ENCODE results near the gene TGM2.

The TGM2 gene

DNA sequence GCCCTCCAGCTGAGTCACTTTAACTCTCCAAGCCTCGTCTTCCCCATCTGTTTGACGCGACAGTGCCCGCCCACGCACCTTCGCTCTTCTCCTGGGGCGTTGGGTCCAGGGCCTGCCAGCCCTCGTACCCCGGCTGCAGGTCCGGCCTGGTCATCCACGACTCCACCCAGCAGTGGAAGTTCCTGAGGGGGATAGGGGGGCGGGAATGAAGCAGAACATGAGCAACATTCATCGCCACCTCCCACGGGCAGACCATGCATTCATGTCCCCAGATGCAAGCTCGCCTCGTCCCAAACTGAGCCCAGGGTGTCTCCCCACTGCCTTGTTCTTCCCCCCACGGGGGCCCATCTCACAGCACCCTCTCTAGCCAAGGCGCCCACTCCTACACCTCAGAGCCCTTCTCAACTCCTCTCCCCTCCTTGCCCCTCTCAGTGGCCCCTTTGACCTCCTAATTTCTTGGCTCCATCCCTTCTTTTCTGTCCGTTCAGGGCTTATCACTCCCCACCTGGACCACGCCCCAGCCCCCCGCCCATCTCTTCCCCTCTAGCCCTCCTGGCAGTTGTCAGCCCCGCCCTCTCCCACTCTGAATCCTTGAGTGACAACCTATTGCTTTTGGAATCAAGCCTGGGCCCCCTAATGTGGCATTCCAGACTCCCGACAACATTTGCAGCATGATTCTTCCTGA, 23.7 kb downstream of the TGM2 start:
- Histone ChIP-seq H3K56ac (ENCODE audit: low read length) (no peak overlapping the region), H3K27ac (ENCODE audit: low read depth, low read length) (no peak overlapping the region), H2AK5ac (ENCODE audit: low read length) (no peak overlapping the region), H3K4me2 (ENCODE audit: low read length) (no peak overlapping the region), H3K4ac (ENCODE audit: low read depth, low read length) (no peak overlapping the region), H4K8ac (ENCODE audit: low read depth, low read length) (no peak overlapping the region), H4K5ac (ENCODE audit: low read length) (no peak overlapping the region), H3K36me3 (ENCODE audit: control insufficient read depth, insufficient read depth, low read length) (no peaks in the 10 kb centered on the region), H3K27me3 (ENCODE audit: insufficient read depth, low read length, poor library complexity) (no peaks in the 10 kb centered on the region), H3K9ac (ENCODE audit: low read length) (no peak overlapping the region), H3K79me1 (ENCODE audit: low read length) (no peaks in the 10 kb centered on the region), H3K4me3 (ENCODE audit: low read length) (no peak overlapping the region), H2BK120ac (ENCODE audit: low read depth, low read length) (no peak overlapping the region), H2BK15ac (replicated peaks; ENCODE audit: low read depth) (no peak overlapping the region), H3K4me1 (ENCODE audit: control insufficient read depth, low read depth, low read length) (no peaks in the 10 kb centered on the region), H3K23ac (ENCODE audit: low read length) (no peak overlapping the region), H3K79me2 (ENCODE audit: control insufficient read depth, insufficient read depth, low read length) (no peaks in the 10 kb centered on the region), H3K18ac (ENCODE audit: low read length) (no peak overlapping the region), H2BK5ac (ENCODE audit: low read length) (no peak overlapping the region)
- DNase-seq: peak; percentile 35
- WGBS (ENCODE audit: extremely low coverage, insufficient coverage, low lambda C conversion rate): no CpG with 5 or more reads among the region's 23 CpGs

DNA sequence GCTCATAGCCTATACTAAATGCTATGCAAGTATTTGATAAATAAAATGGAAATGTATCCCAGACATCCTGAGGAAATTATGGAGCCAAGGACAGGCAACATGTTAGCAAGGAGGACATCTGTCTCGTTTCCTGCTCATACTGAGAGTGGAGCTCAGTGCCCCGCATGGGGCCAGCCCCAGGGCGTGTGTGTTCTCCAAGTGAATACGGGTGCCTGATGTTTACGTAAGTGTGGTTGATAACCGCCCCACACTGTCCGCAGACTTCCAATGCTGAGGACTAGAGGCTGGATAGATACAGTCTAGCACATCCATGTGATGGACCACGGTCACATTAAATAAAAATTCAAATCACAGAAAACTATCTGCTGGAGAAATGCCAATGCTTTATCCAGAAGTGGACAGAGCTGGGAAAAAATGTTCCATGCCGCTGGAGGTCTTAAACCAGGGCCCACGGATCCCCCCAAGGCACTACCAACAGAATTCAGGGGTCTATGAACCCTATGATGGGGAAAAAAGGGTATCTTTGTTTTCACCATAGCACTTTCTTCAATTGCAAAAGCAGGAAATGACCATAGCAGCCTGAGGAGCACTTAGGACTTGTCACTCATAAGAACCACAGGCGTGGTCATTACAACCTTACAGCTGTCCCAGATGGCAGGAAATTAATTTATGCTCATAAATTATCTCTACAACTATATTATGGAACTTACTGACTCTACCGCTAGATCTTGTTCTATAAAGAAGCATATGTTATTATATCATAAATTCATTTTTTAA, 24.9 kb downstream of the TGM2 start:
- Histone ChIP-seq H3K4me3 (ENCODE audit: low read length) (no peak overlapping the region), H3K27me3 (ENCODE audit: insufficient read depth, low read length, poor library complexity) (no peaks in the 10 kb centered on the region), H2AK5ac (ENCODE audit: low read length) (no peak overlapping the region), H3K56ac (ENCODE audit: low read length) (peak overlapping the region; percentile 5), H3K9ac (ENCODE audit: low read length) (no peak overlapping the region), H2BK15ac (replicated peaks; ENCODE audit: low read depth) (no peak overlapping the region), H3K4me2 (ENCODE audit: low read length) (no peak overlapping the region), H4K8ac (ENCODE audit: low read depth, low read length) (no peak overlapping the region), H2BK120ac (ENCODE audit: low read depth, low read length) (no peak overlapping the region), H3K4ac (ENCODE audit: low read depth, low read length) (no peak overlapping the region), H3K79me2 (ENCODE audit: control insufficient read depth, insufficient read depth, low read length) (no peaks in the 10 kb centered on the region), H2BK5ac (ENCODE audit: low read length) (no peak overlapping the region), H3K4me1 (ENCODE audit: control insufficient read depth, low read depth, low read length) (no peaks in the 10 kb centered on the region), H3K36me3 (ENCODE audit: control insufficient read depth, insufficient read depth, low read length) (no peaks in the 10 kb centered on the region), H3K79me1 (ENCODE audit: low read length) (no peaks in the 10 kb centered on the region), H4K5ac (ENCODE audit: low read length) (no peak overlapping the region), H3K18ac (ENCODE audit: low read length) (no peak overlapping the region), H3K27ac (ENCODE audit: low read depth, low read length) (no peak overlapping the region), H3K23ac (ENCODE audit: low read length) (no peak overlapping the region)
- DNase-seq: peak; percentile 70
- no CpG with 5 or more reads among the region's 12 CpGs for WGBS (ENCODE audit: extremely low coverage, insufficient coverage, low lambda C conversion rate)

DNA sequence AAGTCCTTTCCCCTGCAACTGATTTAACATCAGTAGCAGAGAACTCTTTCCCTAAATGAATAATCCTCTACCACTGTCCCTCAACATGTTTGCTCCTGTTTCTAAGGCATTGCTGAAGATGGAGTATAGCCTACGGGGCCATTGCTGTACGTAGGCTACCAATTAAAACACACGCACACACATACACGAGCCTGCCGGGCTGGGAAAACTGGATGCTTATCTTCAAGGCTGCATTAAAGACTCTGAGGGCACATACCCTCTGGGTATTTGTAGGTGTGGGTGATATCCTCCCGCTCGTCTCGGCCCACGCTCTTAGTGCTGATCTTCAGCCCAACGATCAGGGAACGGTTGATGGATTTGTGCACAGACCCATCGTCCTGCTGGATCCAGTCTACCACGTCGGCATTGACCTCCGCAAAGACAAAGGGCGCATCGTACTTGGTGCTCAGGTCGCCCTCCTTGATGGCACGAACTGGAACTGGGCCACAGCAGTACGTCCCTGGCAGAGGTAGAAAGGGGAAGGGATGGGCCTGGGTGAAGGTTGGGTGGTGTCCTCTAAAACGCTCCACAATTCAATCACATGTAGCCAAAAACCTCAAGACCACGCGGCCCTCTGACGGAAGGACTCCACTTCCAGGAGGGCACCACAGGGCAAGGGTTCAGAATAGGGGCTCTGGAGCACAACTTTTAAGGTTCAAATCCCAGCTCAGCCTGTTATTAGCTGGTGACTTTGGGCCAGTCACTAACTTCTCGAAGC, 25.7 kb downstream of the TGM2 start:
- Histone ChIP-seq H2BK120ac (ENCODE audit: low read depth, low read length) (no peak overlapping the region), H3K56ac (ENCODE audit: low read length) (peak overlapping the region; percentile 49), H3K9ac (ENCODE audit: low read length) (no peak overlapping the region), H3K79me1 (ENCODE audit: low read length) (no peaks in the 10 kb centered on the region), H2BK5ac (ENCODE audit: low read length) (no peak overlapping the region), H4K8ac (ENCODE audit: low read depth, low read length) (no peak overlapping the region), H3K18ac (ENCODE audit: low read length) (no peak overlapping the region), H3K4me2 (ENCODE audit: low read length) (no peak overlapping the region), H3K36me3 (ENCODE audit: control insufficient read depth, insufficient read depth, low read length) (no peaks in the 10 kb centered on the region), H3K4me3 (ENCODE audit: low read length) (no peak overlapping the region), H3K4ac (ENCODE audit: low read depth, low read length) (no peak overlapping the region), H3K4me1 (ENCODE audit: control insufficient read depth, low read depth, low read length) (peaks cover 6% of the 10 kb centered on the region), H3K27me3 (ENCODE audit: insufficient read depth, low read length, poor library complexity) (no peaks in the 10 kb centered on the region), H4K5ac (ENCODE audit: low read length) (no peak overlapping the region), H2BK15ac (replicated peaks; ENCODE audit: low read depth) (no peak overlapping the region), H3K79me2 (ENCODE audit: control insufficient read depth, insufficient read depth, low read length) (no peaks in the 10 kb centered on the region), H3K23ac (ENCODE audit: low read length) (no peak overlapping the region), H2AK5ac (ENCODE audit: low read length) (no peak overlapping the region), H3K27ac (ENCODE audit: low read depth, low read length) (no peak overlapping the region)
- no peak for DNase-seq
- WGBS (ENCODE audit: extremely low coverage, insufficient coverage, low lambda C conversion rate): no CpG with 5 or more reads among the region's 25 CpGs

DNA sequence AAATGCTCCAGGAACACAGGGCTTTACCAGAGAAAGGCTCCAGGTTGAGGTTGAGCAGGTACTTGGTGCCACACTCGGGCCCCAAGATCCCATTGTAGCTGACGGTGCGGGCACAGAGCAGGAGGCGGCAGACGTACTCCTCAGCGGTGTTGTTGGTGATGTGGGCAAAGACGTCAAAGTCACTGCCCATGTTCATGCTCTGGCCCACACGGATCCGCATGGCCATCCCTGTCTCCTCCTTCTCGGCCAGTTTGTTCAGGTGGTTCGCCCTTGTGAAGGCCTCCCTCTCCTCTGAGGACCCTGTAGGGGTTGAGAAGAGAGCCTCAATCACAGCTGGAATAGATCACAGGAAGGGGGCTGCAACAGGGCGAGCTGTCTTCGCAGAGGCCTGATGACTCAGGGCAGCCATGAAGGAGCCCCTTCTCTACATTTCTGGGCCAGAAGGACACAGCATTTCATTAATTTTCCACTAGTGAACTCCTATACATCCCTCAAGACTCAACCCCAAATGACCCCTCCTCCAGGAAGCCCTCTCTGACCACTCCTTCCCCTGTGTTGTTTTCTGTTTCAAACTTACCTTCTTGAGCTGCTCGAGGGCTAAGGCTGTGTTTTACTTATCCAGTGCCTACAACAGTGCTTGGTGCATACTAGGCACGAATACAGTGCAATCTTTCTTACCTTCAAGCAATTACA, 26.8 kb downstream of the TGM2 start:
- no peaks in the 10 kb centered on the region for H3K79me2 ChIP-seq (ENCODE audit: control insufficient read depth, insufficient read depth, low read length)
- peaks cover 9% of the 10 kb centered on the region for H3K4me1 ChIP-seq (ENCODE audit: control insufficient read depth, low read depth, low read length)
- H2BK5ac ChIP-seq (ENCODE audit: low read length): no peak overlapping the region
- H2AK5ac ChIP-seq (ENCODE audit: low read length): no peak overlapping the region
- no peaks in the 10 kb centered on the region for H3K36me3 ChIP-seq (ENCODE audit: control insufficient read depth, insufficient read depth, low read length)
- no peak overlapping the region for H4K8ac ChIP-seq (ENCODE audit: low read depth, low read length)
- H3K4ac ChIP-seq (ENCODE audit: low read depth, low read length): no peak overlapping the region
- no peak for DNase-seq
- no peaks in the 10 kb centered on the region for H3K79me1 ChIP-seq (ENCODE audit: low read length)
- no CpG with 5 or more reads among the region's 15 CpGs for WGBS (ENCODE audit: extremely low coverage, insufficient coverage, low lambda C conversion rate)
- H3K9ac ChIP-seq (ENCODE audit: low read length): no peak overlapping the region
- H2BK15ac ChIP-seq (replicated peaks; ENCODE audit: low read depth): no peak overlapping the region
- no peak overlapping the region for H3K18ac ChIP-seq (ENCODE audit: low read length)
- H4K5ac ChIP-seq (ENCODE audit: low read length): no peak overlapping the region
- no peak overlapping the region for H3K23ac ChIP-seq (ENCODE audit: low read length)
- H2BK120ac ChIP-seq (ENCODE audit: low read depth, low read length): no peak overlapping the region
- H3K56ac ChIP-seq (ENCODE audit: low read length): no peak overlapping the region
- no peak overlapping the region for H3K4me3 ChIP-seq (ENCODE audit: low read length)
- H3K27me3 ChIP-seq (ENCODE audit: insufficient read depth, low read length, poor library complexity): no peaks in the 10 kb centered on the region
- H3K27ac ChIP-seq (ENCODE audit: low read depth, low read length): no peak overlapping the region
- H3K4me2 ChIP-seq (ENCODE audit: low read length): no peak overlapping the region

DNA sequence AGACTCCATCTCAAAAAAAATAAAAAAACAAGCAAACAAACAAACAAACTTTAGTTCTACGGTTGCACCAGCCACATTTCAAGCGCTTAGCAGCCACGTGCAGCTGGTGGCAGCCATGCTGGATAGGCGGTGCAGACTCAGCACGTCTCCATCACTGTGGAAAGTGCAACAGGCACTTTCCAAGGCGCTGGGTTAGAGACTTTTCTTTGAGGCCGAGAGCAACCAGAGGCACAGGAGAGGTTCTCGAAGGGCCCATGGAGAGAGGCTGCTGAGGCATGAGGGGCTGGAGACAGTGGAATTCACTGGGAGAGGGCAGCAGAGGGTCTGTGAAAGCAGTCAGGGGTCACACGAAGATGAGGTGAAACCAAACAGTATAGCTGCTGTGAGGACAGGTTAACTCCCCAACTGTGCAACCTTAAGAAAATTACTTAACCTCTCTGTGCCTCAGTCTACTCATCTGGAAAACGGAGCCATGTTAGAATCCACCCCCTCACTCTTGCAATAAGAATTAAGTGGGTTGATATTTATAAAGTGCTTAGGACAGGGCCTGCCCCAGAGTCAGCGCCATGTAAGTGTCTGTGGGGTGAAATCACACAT, 27.5 kb downstream of the TGM2 start:
- H3K27me3 ChIP-seq (ENCODE audit: insufficient read depth, low read length, poor library complexity): no peaks in the 10 kb centered on the region
- H3K18ac ChIP-seq (ENCODE audit: low read length): no peak overlapping the region
- no peak overlapping the region for H2BK15ac ChIP-seq (replicated peaks; ENCODE audit: low read depth)
- no peak overlapping the region for H4K8ac ChIP-seq (ENCODE audit: low read depth, low read length)
- no peak for DNase-seq
- no peak overlapping the region for H3K23ac ChIP-seq (ENCODE audit: low read length)
- no peak overlapping the region for H2BK5ac ChIP-seq (ENCODE audit: low read length)
- H3K27ac ChIP-seq (ENCODE audit: low read depth, low read length): no peak overlapping the region
- no peak overlapping the region for H2AK5ac ChIP-seq (ENCODE audit: low read length)
- no peaks in the 10 kb centered on the region for H3K36me3 ChIP-seq (ENCODE audit: control insufficient read depth, insufficient read depth, low read length)
- H3K4me1 ChIP-seq (ENCODE audit: control insufficient read depth, low read depth, low read length): peaks cover 9% of the 10 kb centered on the region
- H3K79me2 ChIP-seq (ENCODE audit: control insufficient read depth, insufficient read depth, low read length): no peaks in the 10 kb centered on the region
- no peak overlapping the region for H2BK120ac ChIP-seq (ENCODE audit: low read depth, low read length)
- no peak overlapping the region for H3K4ac ChIP-seq (ENCODE audit: low read depth, low read length)
- no peak overlapping the region for H3K4me2 ChIP-seq (ENCODE audit: low read length)
- no CpG with 5 or more reads among the region's 11 CpGs for whole genome bisulfite sequencing (ENCODE audit: extremely low coverage, insufficient coverage, low lambda C conversion rate)
- H3K4me3 ChIP-seq (ENCODE audit: low read length): no peak overlapping the region
- H4K5ac ChIP-seq (ENCODE audit: low read length): no peak overlapping the region
- H3K56ac ChIP-seq (ENCODE audit: low read length): no peak overlapping the region
- no peak overlapping the region for H3K9ac ChIP-seq (ENCODE audit: low read length)
- H3K79me1 ChIP-seq (ENCODE audit: low read length): no peaks in the 10 kb centered on the region

Data from mesendoderm (in vitro differentiated cells).